ENCODE data around the gene ZC2HC1B.

Gene ZC2HC1B

GRCh38 chr6:143842902-143843676 is 21.2 kb upstream of the ZC2HC1B start, which contains the start of gene LTV1 (continued):
- TF ChIP-seq SCRT1 (tag by site-specific recombination; IDR thresholded peaks at IDR 0.05; ENCODE audit: borderline replicate concordance), result no peak
- TF ChIP-seq ZNF211 (tag by site-specific recombination; IDR thresholded peaks at IDR 0.05; ENCODE audit: low read depth), result no peak
- no peak for TF ChIP-seq ZNF555 (tag by site-specific recombination; conservative IDR thresholded peaks at IDR 0.05)
- no peak for TF ChIP-seq GLI2 (tag by site-specific recombination; IDR thresholded peaks at IDR 0.05; ENCODE audit: borderline replicate concordance, low read depth)
- no peak for TF ChIP-seq ZNF26 (tag by site-specific recombination; IDR thresholded peaks at IDR 0.05)
- no peak for TF ChIP-seq ZNF16 (tag by site-specific recombination; IDR thresholded peaks at IDR 0.05; ENCODE audit: low read depth)
- 0 out of 2 replicates have a peak, but pooled peaks have one; percentile 29 for TF ChIP-seq ZNF600 (tag by site-specific recombination; IDR thresholded peaks at IDR 0.05)
- no peak for TF ChIP-seq ZNF175 (tag by site-specific recombination; IDR thresholded peaks at IDR 0.05)
- no peak for TF ChIP-seq ZNF114 (tag by site-specific recombination; IDR thresholded peaks at IDR 0.05)
- no peak for TF ChIP-seq ZNF292 (tag by site-specific recombination; IDR thresholded peaks at IDR 0.05; ENCODE audit: borderline replicate concordance, low read depth)
- TF ChIP-seq ZNF473 (tag by site-specific recombination; IDR thresholded peaks at IDR 0.05), result no peak
- no peak for TF ChIP-seq PRDM2 (tag by site-specific recombination; IDR thresholded peaks at IDR 0.05; ENCODE audit: borderline replicate concordance)
- peak; percentile 74 for TF ChIP-seq IKZF3 (tag by site-specific recombination; IDR thresholded peaks at IDR 0.05)
- peak; percentile 93 for TF ChIP-seq ATF2 (tag by site-specific recombination; IDR thresholded peaks at IDR 0.05; ENCODE audit: low read depth)
- no peak for TF ChIP-seq ZNF571 (tag by site-specific recombination; IDR thresholded peaks at IDR 0.05)
- TF ChIP-seq ZNF423 (tag by site-specific recombination; IDR thresholded peaks at IDR 0.05), result peak; percentile 83
- TF ChIP-seq ZNF514 (tag by site-specific recombination; IDR thresholded peaks at IDR 0.05), result no peak
- no peak for TF ChIP-seq INSM2 (tag by site-specific recombination; IDR thresholded peaks at IDR 0.05)
- TF ChIP-seq BCL11A (tag by site-specific recombination; IDR thresholded peaks at IDR 0.05; ENCODE audit: low read depth), result no peak
- TF ChIP-seq ZEB2 (tag by site-specific recombination; IDR thresholded peaks at IDR 0.05), result peak; percentile 34; the same call in 1 of the 2 replicates
- peak; percentile 55; the same call in 1 of the 2 replicates for TF ChIP-seq OVOL3 (tag by site-specific recombination; IDR thresholded peaks at IDR 0.05)
- TF ChIP-seq PRDM6 (tag by site-specific recombination; IDR thresholded peaks at IDR 0.05), result no peak
- TF ChIP-seq ZBTB1 (tag by site-specific recombination; IDR thresholded peaks at IDR 0.05), result no peak
- peak; percentile 30; the same call in 1 of the 2 replicates for TF ChIP-seq KLF9 (tag by site-specific recombination; IDR thresholded peaks at IDR 0.05; ENCODE audit: low read depth)
- TF ChIP-seq ZNF624 (tag by site-specific recombination; IDR thresholded peaks at IDR 0.05), result no peak
- no peak for TF ChIP-seq SCRT2 (tag by site-specific recombination; IDR thresholded peaks at IDR 0.05)

All from HEK293 (cell line).